H9 (cell line): ENCODE results near the gene EPHB6. TPM values are rescaled to one million over a fixed set of nuclear protein-coding genes. Genes with fewer than 3 reads are reported as not detected.

ENCODE experiments used
- DNase-seq: peaks from one replicate; pipeline ENCODE4 v3.0.0-alpha.2; 2017
- H2AFZ ChIP-seq: one replicate; pipeline ENCODE4 v1.6.1; 2013; ENCODE audit warnings: mild to moderate bottlenecking, low read length, control low read depth, moderate library complexity
- H2AK5ac ChIP-seq: 2 replicates; pipeline ENCODE4 v1.6.1; 2013; ENCODE audit warnings: low read length, control low read depth, mixed read lengths; ENCODE audit not compliant: insufficient read length
- H2BK120ac ChIP-seq: one replicate; pipeline ENCODE4 v1.6.1; 2013; ENCODE audit warnings: low read depth, mild to moderate bottlenecking, low read length, control low read depth, inconsistent platforms; ENCODE audit not compliant: poor library complexity, severe bottlenecking
- H2BK12ac ChIP-seq: 2 replicates; pipeline ENCODE4 v1.6.1; 2013; ENCODE audit warnings: low read length, control low read depth, mixed read lengths, low read depth; ENCODE audit not compliant: insufficient read length
- H2BK15ac ChIP-seq: 2 replicates; pipeline ENCODE4 v1.6.1; 2013; ENCODE audit warnings: low read depth, low read length, control low read depth
- H2BK20ac ChIP-seq: one replicate; pipeline ENCODE4 v1.6.1; 2013; ENCODE audit warnings: low read depth, mild to moderate bottlenecking, low read length, control low read depth, inconsistent platforms; ENCODE audit not compliant: poor library complexity, severe bottlenecking
- H2BK5ac ChIP-seq: 2 replicates; pipeline ENCODE4 v1.6.1; 2013; ENCODE audit warnings: low read length, control low read depth, mixed read lengths; ENCODE audit not compliant: insufficient read length
- H3K14ac ChIP-seq: 2 replicates; pipeline ENCODE4 v1.6.1; 2013; ENCODE audit warnings: low read length, control low read depth; ENCODE audit not compliant: insufficient read depth
- H3K18ac ChIP-seq: 2 replicates; pipeline ENCODE4 v1.6.1; 2013; ENCODE audit warnings: low read depth, mild to moderate bottlenecking, mixed read lengths, low read length, control low read depth; ENCODE audit not compliant: insufficient read length
- H3K23ac ChIP-seq: 2 replicates; pipeline ENCODE4 v1.6.1; 2013; ENCODE audit warnings: low read length, control low read depth, mixed read lengths, low read depth; ENCODE audit not compliant: insufficient read length
- H3K23me2 ChIP-seq: 2 replicates; pipeline ENCODE4 v1.6.1; 2013; ENCODE audit warnings: low read depth, mild to moderate bottlenecking, mixed read lengths, low read length, control low read depth; ENCODE audit not compliant: insufficient read length, poor library complexity, severe bottlenecking
- H3K27ac ChIP-seq: 2 replicates; pipeline ENCODE4 v1.5.1; 2013; ENCODE audit warnings: low read length, control low read depth, mixed read lengths, low read depth; ENCODE audit not compliant: insufficient read length
- H3K27me3 ChIP-seq: 2 replicates; pipeline ENCODE4 v1.6.1; 2013; ENCODE audit warnings: low read length, control low read depth, inconsistent platforms; ENCODE audit not compliant: insufficient read depth
- H3K4ac ChIP-seq: 2 replicates; pipeline ENCODE4 v1.6.1; 2013; ENCODE audit warnings: low read depth, mild to moderate bottlenecking, control low read depth, inconsistent platforms, low read length, moderate library complexity
- H3K4me1 ChIP-seq: 2 replicates; pipeline ENCODE4 v1.6.1; 2013; ENCODE audit warnings: low read length, control low read depth, inconsistent platforms; ENCODE audit not compliant: insufficient read depth
- H3K4me2 ChIP-seq: 2 replicates; pipeline ENCODE4 v1.6.1; 2013; ENCODE audit warnings: low read length, control low read depth, mixed read lengths; ENCODE audit not compliant: insufficient read length, insufficient read depth
- H3K56ac ChIP-seq: 2 replicates; pipeline ENCODE4 v1.6.1; 2013; ENCODE audit warnings: low read depth, mild to moderate bottlenecking, mixed read lengths, low read length, control low read depth; ENCODE audit not compliant: insufficient read length
- H3K79me1 ChIP-seq: 2 replicates; pipeline ENCODE4 v1.6.1; 2013; ENCODE audit warnings: low read depth, mild to moderate bottlenecking, moderate library complexity, low read length, control low read depth, inconsistent platforms; ENCODE audit not compliant: insufficient read depth, poor library complexity, severe bottlenecking
- H3K79me2 ChIP-seq: 2 replicates; pipeline ENCODE4 v1.6.1; 2013; ENCODE audit warnings: low read length, control low read depth, inconsistent platforms; ENCODE audit not compliant: insufficient read depth
- H3K9ac ChIP-seq: 2 replicates; pipeline ENCODE4 v1.6.1; 2013; ENCODE audit warnings: low read length, control low read depth, mixed read lengths; ENCODE audit not compliant: insufficient read length; ENCODE audit errors: extremely low read depth
- H3K9me3 ChIP-seq: one replicate; pipeline ENCODE4 v1.6.1; 2013; ENCODE audit warnings: low read depth, low read length, inconsistent platforms; ENCODE audit not compliant: control insufficient read depth
- H3T11ph ChIP-seq: one replicate; pipeline ENCODE4 v1.6.1; 2013; ENCODE audit warnings: mild to moderate bottlenecking, low read length, control low read depth, inconsistent platforms
- H4K20me1 ChIP-seq: one replicate; pipeline ENCODE4 v1.6.1; 2013; ENCODE audit not compliant: control insufficient read depth, insufficient read length, insufficient read depth
- H4K5ac ChIP-seq: 2 replicates; pipeline ENCODE4 v1.6.1; 2013; ENCODE audit warnings: low read depth, mild to moderate bottlenecking, mixed read lengths, low read length, control low read depth; ENCODE audit not compliant: insufficient read length
- H4K8ac ChIP-seq: replicated peaks from 2 replicates; pipeline ENCODE4 v1.6.1; 2013; ENCODE audit warnings: low read length, control low read depth, mixed read lengths, low read depth; ENCODE audit not compliant: insufficient read length
- H4K91ac ChIP-seq: 2 replicates; pipeline ENCODE4 v1.6.1; 2013; ENCODE audit warnings: low read depth, mild to moderate bottlenecking, moderate library complexity, mixed read lengths, low read length, control low read depth; ENCODE audit not compliant: insufficient read length
- H3K27ac Mint-ChIP-seq, 3 experiments: 2 replicates in 2 of 3; 3 replicates in 1 of 3; pipeline ENCODE4 v1.8.0; 2020 to 2021; ENCODE audit warnings: mixed read lengths in 3 of 3, mild to moderate bottlenecking in 1 of 3, moderate library complexity in 1 of 3
- H3K27me3 Mint-ChIP-seq: 2 replicates; pipeline ENCODE4 v1.8.0; 2021; ENCODE audit warnings: low read depth, mild to moderate bottlenecking, moderate library complexity, mixed read lengths
- H3K36me3 Mint-ChIP-seq, 3 experiments: 2 replicates in 2 of 3; 3 replicates in 1 of 3; pipeline ENCODE4 v1.8.0; 2020 to 2021; ENCODE audit warnings: low read depth in 3 of 3, mixed read lengths in 3 of 3; ENCODE audit not compliant: insufficient read depth in 1 of 3
- H3K4me1 Mint-ChIP-seq, 2 experiments: 2 replicates each; pipeline ENCODE4 v1.8.0; 2020; ENCODE audit warnings: mixed read lengths in 2 of 2
- H3K4me3 Mint-ChIP-seq, 2 experiments: 2 replicates in 1 of 2; 3 replicates in 1 of 2; pipeline ENCODE4 v1.8.0; 2020 to 2021; ENCODE audit warnings: mild to moderate bottlenecking in 2 of 2, mixed read lengths in 2 of 2, moderate library complexity in 1 of 2
- H3K9me3 Mint-ChIP-seq, 2 experiments: 2 replicates in 1 of 2; 3 replicates in 1 of 2; pipeline ENCODE4 v1.8.0; 2020; ENCODE audit warnings: mild to moderate bottlenecking in 2 of 2, mixed read lengths in 2 of 2, moderate library complexity in 1 of 2
- CTCF ChIP-seq: fragments of 200-600 bp; sonication (generic); conservative IDR thresholded peaks from 3 replicates; pipeline ENCODE4 v1.8.0; 2021; ENCODE audit warnings: antibody characterized with exemption, mild to moderate bottlenecking
- WGBS: extraction: QIAGEN DNeasy Blood & Tissue Kit; methylation state at CpG from one replicate; pipeline ENCODE4 v1.1.7; 2013; ENCODE audit warnings: missing lambda C conversion rate, low lambda C conversion rate, mixed read lengths; ENCODE audit not compliant: insufficient read length; ENCODE audit errors: extremely low coverage; 5-methylcytosine and 5-hydroxymethylcytosine counted together
- total RNA-seq: library from RNA; stranded (reverse); gene quantifications from 2 replicates; pipeline ENCODE4 v1.2.1, GENCODE V29; 2021

Gene EPHB6
- total RNA-seq, 1 experiment from 2014 or later = 9.7 TPM

GRCh38 chr7:142901426-142902259 is 46.8 kb downstream of the EPHB6 start:
- Histone ChIP-seq H3K4me1 (no peaks in the 10 kb centered on the region; the same call in 1 of the 2 replicates), H4K20me1 (no peaks in the 10 kb centered on the region), H4K8ac (no peak overlapping the region), H3K9me3 (peaks cover 11% of the 10 kb centered on the region), H4K91ac (no peak overlapping the region), H2BK20ac (no peak overlapping the region), H3K79me1 (no peaks in the 10 kb centered on the region), H3K23me2 (no peaks in the 10 kb centered on the region), H3K14ac (no peak overlapping the region), H3K23ac (no peak overlapping the region), H3T11ph (no peak overlapping the region), H2BK5ac (no peak overlapping the region), H4K5ac (no peak overlapping the region), H2BK120ac (no peak overlapping the region), H3K27me3 (no peaks in the 10 kb centered on the region), H3K27ac (no peak overlapping the region), H2BK12ac (no peak overlapping the region), H3K18ac (no peak overlapping the region), H2BK15ac (no peak overlapping the region), H2AK5ac (no peak overlapping the region), H3K9ac (no peak overlapping the region), H3K4me2 (no peak overlapping the region), H2AFZ (no peak overlapping the region), H3K79me2 (no peaks in the 10 kb centered on the region), H3K4ac (no peak overlapping the region), H3K56ac (no peak overlapping the region)
- WGBS = no CpG with 5 or more reads among the region's 15 CpGs
- H3K4me1 Mint-ChIP-seq = peaks cover 22 to 28% of the 10 kb centered on the region in 2 experiments
- no peak overlapping the region for H3K27ac Mint-ChIP-seq
- TF ChIP-seq CTCF = no peak
- peaks cover 12% of the 10 kb centered on the region for H3K27me3 Mint-ChIP-seq
- no peak for DNase-seq
- H3K9me3 Mint-ChIP-seq = peaks cover 24 to 31% of the 10 kb centered on the region in 2 experiments
- peaks cover 3 to 22% (median 7%) of the 10 kb centered on the region in 3 experiments; a peak in 5 of 7 replicates for H3K36me3 Mint-ChIP-seq
- no peak overlapping the region for H3K4me3 Mint-ChIP-seq
